Mesendoderm (in vitro differentiated cells): ENCODE data around the gene CPLX1.

Source experiments
- DNase-seq: peaks from one replicate; pipeline ENCODE4 v3.0.0; 2013
- H2AK5ac ChIP-seq: 2 replicates; pipeline ENCODE4 v1.6.1; 2013; ENCODE audit warnings: low read length, inconsistent platforms
- H2BK120ac ChIP-seq: 2 replicates; pipeline ENCODE4 v1.6.1; 2013; ENCODE audit warnings: low read depth, mild to moderate bottlenecking, low read length, moderate library complexity, mixed read lengths
- H2BK15ac ChIP-seq: replicated peaks from 2 replicates; pipeline ENCODE4 v1.6.1; 2013; ENCODE audit warnings: low read depth, mild to moderate bottlenecking, moderate library complexity
- H2BK5ac ChIP-seq: 2 replicates; pipeline ENCODE4 v1.6.1; 2013; ENCODE audit warnings: low read length, inconsistent platforms
- H3K18ac ChIP-seq: 2 replicates; pipeline ENCODE4 v1.6.1; 2013; ENCODE audit warnings: mild to moderate bottlenecking, low read length, mixed read lengths
- H3K23ac ChIP-seq: one replicate; pipeline ENCODE4 v1.6.1; 2013; ENCODE audit warnings: low read length
- H3K27ac ChIP-seq: 2 replicates; pipeline ENCODE4 v1.5.1; 2013; ENCODE audit warnings: low read depth, mild to moderate bottlenecking, inconsistent platforms, low read length, moderate library complexity
- H3K27me3 ChIP-seq: 2 replicates; pipeline ENCODE4 v1.6.1; 2013; ENCODE audit warnings: low read length, control low read depth, mild to moderate bottlenecking, inconsistent platforms; ENCODE audit not compliant: insufficient read depth, poor library complexity
- H3K36me3 ChIP-seq: 2 replicates; pipeline ENCODE4 v1.6.1; 2013; ENCODE audit warnings: low read length, inconsistent platforms; ENCODE audit not compliant: control insufficient read depth, insufficient read depth
- H3K4ac ChIP-seq: one replicate; pipeline ENCODE4 v1.6.1; 2013; ENCODE audit warnings: low read depth, mild to moderate bottlenecking, low read length, moderate library complexity
- H3K4me1 ChIP-seq: 2 replicates; pipeline ENCODE4 v1.6.1; 2013; ENCODE audit warnings: low read depth, low read length, inconsistent platforms; ENCODE audit not compliant: control insufficient read depth
- H3K4me2 ChIP-seq: 2 replicates; pipeline ENCODE4 v1.6.1; 2013; ENCODE audit warnings: low read length
- H3K4me3 ChIP-seq: 2 replicates; pipeline ENCODE4 v1.5.1; 2013; ENCODE audit warnings: mild to moderate bottlenecking, low read length
- H3K56ac ChIP-seq: one replicate; pipeline ENCODE4 v1.6.1; 2013; ENCODE audit warnings: low read length
- H3K79me1 ChIP-seq: 2 replicates; pipeline ENCODE4 v1.6.1; 2013; ENCODE audit warnings: low read length, inconsistent platforms
- H3K79me2 ChIP-seq: 2 replicates; pipeline ENCODE4 v1.6.1; 2013; ENCODE audit warnings: mild to moderate bottlenecking, low read length; ENCODE audit not compliant: control insufficient read depth, insufficient read depth
- H3K9ac ChIP-seq: 2 replicates; pipeline ENCODE4 v1.6.1; 2013; ENCODE audit warnings: low read length, inconsistent platforms
- H4K5ac ChIP-seq: one replicate; pipeline ENCODE4 v1.6.1; 2013; ENCODE audit warnings: low read length
- H4K8ac ChIP-seq: one replicate; pipeline ENCODE4 v1.6.1; 2013; ENCODE audit warnings: low read depth, mild to moderate bottlenecking, control low read depth, low read length, moderate library complexity
- WGBS: extraction: QIAGEN DNeasy Blood & Tissue Kit; methylation state at CpG from one replicate; pipeline ENCODE4 v1.1.7; 2013; ENCODE audit warnings: low lambda C conversion rate, missing lambda C conversion rate; ENCODE audit not compliant: insufficient coverage; ENCODE audit errors: extremely low coverage; 5-methylcytosine and 5-hydroxymethylcytosine counted together

The CPLX1 gene

GRCh38 chr4:858831-859451 lies 33.0 kb upstream of the CPLX1 start:
- Histone ChIP-seq H4K8ac (no peak overlapping the region), H2BK5ac (no peak overlapping the region), H3K4me3 (no peak overlapping the region), H3K56ac (no peak overlapping the region), H2BK15ac (no peak overlapping the region), H3K4me2 (no peak overlapping the region), H2AK5ac (no peak overlapping the region), H3K27me3 (no peaks in the 10 kb centered on the region), H3K4me1 (no peaks in the 10 kb centered on the region), H3K79me1 (no peaks in the 10 kb centered on the region), H3K23ac (no peak overlapping the region), H3K79me2 (no peaks in the 10 kb centered on the region), H3K4ac (no peak overlapping the region), H3K9ac (no peak overlapping the region), H3K18ac (no peak overlapping the region), H3K27ac (no peak overlapping the region), H4K5ac (no peak overlapping the region), H2BK120ac (no peak overlapping the region), H3K36me3 (peaks cover 8% of the 10 kb centered on the region)
- WGBS: no CpG with 5 or more reads among the region's 31 CpGs
- no peak for DNase-seq

DNA sequence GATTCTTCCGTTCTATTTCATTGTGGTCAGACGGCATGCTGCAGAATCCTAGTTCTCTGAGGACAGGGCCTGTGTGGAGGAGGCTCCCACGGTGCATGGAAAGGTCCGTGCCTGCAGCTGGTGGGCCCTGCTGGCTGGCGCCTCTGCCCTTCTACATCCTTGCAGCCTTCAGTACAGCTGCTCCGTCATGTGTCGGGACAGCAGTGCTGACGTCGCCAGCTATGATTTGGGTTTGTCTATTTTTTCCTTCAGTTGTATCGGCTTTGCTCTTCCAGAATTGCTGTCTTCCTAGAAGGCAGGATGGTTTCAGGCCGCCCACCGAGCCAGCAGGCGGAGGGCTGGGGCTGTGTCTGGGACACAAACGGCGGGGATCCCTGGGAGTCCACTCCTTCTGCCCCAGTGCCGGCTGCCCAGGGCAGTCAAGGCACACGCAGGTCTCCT lies 32.1 kb upstream of the CPLX1 start:
- no peak overlapping the region for H3K56ac ChIP-seq
- no peak overlapping the region for H2AK5ac ChIP-seq
- no peak overlapping the region for H3K18ac ChIP-seq
- H3K4me2 ChIP-seq: no peak overlapping the region
- H3K4ac ChIP-seq: no peak overlapping the region
- H2BK15ac ChIP-seq: no peak overlapping the region
- no peak overlapping the region for H3K4me3 ChIP-seq
- H3K27me3 ChIP-seq: no peaks in the 10 kb centered on the region
- no peak overlapping the region for H3K9ac ChIP-seq
- no peaks in the 10 kb centered on the region for H3K79me1 ChIP-seq
- H2BK120ac ChIP-seq: no peak overlapping the region
- H3K79me2 ChIP-seq: no peaks in the 10 kb centered on the region
- H4K8ac ChIP-seq: no peak overlapping the region
- no peaks in the 10 kb centered on the region for H3K4me1 ChIP-seq
- H3K27ac ChIP-seq: no peak overlapping the region
- H2BK5ac ChIP-seq: no peak overlapping the region
- no CpG with 5 or more reads among the region's 17 CpGs for WGBS
- H3K36me3 ChIP-seq: peaks cover 8% of the 10 kb centered on the region
- no peak overlapping the region for H3K23ac ChIP-seq
- H4K5ac ChIP-seq: no peak overlapping the region
- DNase-seq: no peak

DNA sequence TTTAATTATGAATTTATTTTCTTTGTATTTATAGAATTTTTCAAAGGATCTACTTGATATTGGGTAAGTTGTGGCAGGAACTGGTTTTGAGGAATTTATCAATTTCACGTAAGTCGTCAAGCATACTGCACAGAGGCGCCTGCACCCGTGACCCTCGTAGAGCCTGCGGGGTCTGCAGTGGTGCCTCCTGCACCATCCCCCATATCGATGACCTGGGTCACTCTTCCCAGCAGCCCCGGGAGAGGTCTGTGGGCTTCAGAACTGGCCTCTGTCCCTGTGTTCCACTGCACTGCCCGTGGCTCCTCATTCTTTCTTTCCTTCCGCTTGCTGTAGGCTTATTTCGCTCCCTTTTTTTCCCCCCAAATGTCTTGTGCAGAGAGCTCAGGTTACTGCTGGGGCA lies 31.5 kb upstream of the CPLX1 start:
- Histone ChIP-seq H3K18ac (no peak overlapping the region), H3K4me1 (no peaks in the 10 kb centered on the region), H3K23ac (no peak overlapping the region), H4K5ac (no peak overlapping the region), H3K79me1 (no peaks in the 10 kb centered on the region), H2BK5ac (no peak overlapping the region), H3K4me3 (no peak overlapping the region), H2BK15ac (no peak overlapping the region), H3K4ac (no peak overlapping the region), H3K9ac (no peak overlapping the region), H2BK120ac (no peak overlapping the region), H2AK5ac (no peak overlapping the region), H3K56ac (no peak overlapping the region), H3K27ac (no peak overlapping the region), H3K79me2 (no peaks in the 10 kb centered on the region), H3K36me3 (peaks cover 6% of the 10 kb centered on the region), H3K27me3 (no peaks in the 10 kb centered on the region), H3K4me2 (no peak overlapping the region), H4K8ac (no peak overlapping the region)
- no CpG with 5 or more reads among the region's 11 CpGs for WGBS
- no peak for DNase-seq

- Histone ChIP-seq H3K23ac (no peak overlapping the region), H2AK5ac (no peak overlapping the region), H3K79me1 (no peaks in the 10 kb centered on the region), H2BK15ac (no peak overlapping the region), H3K27me3 (no peaks in the 10 kb centered on the region), H3K9ac (no peak overlapping the region), H3K36me3 (peaks cover 6% of the 10 kb centered on the region), H4K8ac (no peak overlapping the region), H3K4me1 (no peaks in the 10 kb centered on the region), H3K4me3 (no peak overlapping the region), H2BK5ac (no peak overlapping the region), H3K56ac (no peak overlapping the region), H2BK120ac (no peak overlapping the region), H3K27ac (no peak overlapping the region), H4K5ac (no peak overlapping the region), H3K4me2 (no peak overlapping the region), H3K18ac (no peak overlapping the region), H3K79me2 (no peaks in the 10 kb centered on the region), H3K4ac (no peak overlapping the region)
- DNase-seq: no peak
- no CpG with 5 or more reads among the region's 3 CpGs for WGBS
Measured at GRCh38 chr4:856225-856901, 30.4 kb upstream of the CPLX1 start.

DNA sequence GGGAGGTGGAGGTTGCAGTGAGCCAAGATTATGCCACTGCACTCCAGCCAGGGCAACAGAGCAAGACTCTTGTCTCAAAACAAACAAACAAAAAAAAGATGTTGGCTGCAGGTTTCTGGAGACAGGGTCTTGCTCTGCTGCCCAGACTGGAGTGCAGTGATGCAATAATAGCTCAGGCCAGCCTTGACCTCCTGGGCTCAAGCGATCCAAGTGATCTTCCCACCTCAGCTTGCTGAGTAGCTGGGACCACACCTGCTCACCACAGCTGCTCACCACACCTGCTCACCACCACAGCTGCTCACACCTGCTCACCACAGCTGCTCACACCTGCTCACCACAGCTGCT lies 29.9 kb upstream of the CPLX1 start:
- DNase-seq: no peak
- H3K27me3 ChIP-seq: no peaks in the 10 kb centered on the region
- H3K23ac ChIP-seq: no peak overlapping the region
- H3K27ac ChIP-seq: no peak overlapping the region
- H2BK15ac ChIP-seq: no peak overlapping the region
- no CpG with 5 or more reads among the region's 1 CpG for WGBS
- no peak overlapping the region for H2AK5ac ChIP-seq
- H2BK5ac ChIP-seq: no peak overlapping the region
- H3K4ac ChIP-seq: no peak overlapping the region
- no peak overlapping the region for H3K4me2 ChIP-seq
- no peaks in the 10 kb centered on the region for H3K79me1 ChIP-seq
- no peak overlapping the region for H4K5ac ChIP-seq
- H3K56ac ChIP-seq: no peak overlapping the region
- no peaks in the 10 kb centered on the region for H3K79me2 ChIP-seq
- H3K4me1 ChIP-seq: no peaks in the 10 kb centered on the region
- no peak overlapping the region for H2BK120ac ChIP-seq
- H3K4me3 ChIP-seq: no peak overlapping the region
- H3K9ac ChIP-seq: no peak overlapping the region
- H3K36me3 ChIP-seq: peaks cover 6% of the 10 kb centered on the region
- no peak overlapping the region for H3K18ac ChIP-seq
- no peak overlapping the region for H4K8ac ChIP-seq

- Histone ChIP-seq H4K5ac (no peak overlapping the region), H3K4ac (no peak overlapping the region), H3K18ac (no peak overlapping the region), H2BK120ac (no peak overlapping the region), H3K27ac (no peak overlapping the region), H3K4me2 (no peak overlapping the region), H3K9ac (no peak overlapping the region), H2AK5ac (no peak overlapping the region), H3K4me3 (no peak overlapping the region), H2BK15ac (no peak overlapping the region), H3K27me3 (no peaks in the 10 kb centered on the region), H3K36me3 (peaks cover 6% of the 10 kb centered on the region), H3K4me1 (no peaks in the 10 kb centered on the region), H3K79me1 (no peaks in the 10 kb centered on the region), H2BK5ac (no peak overlapping the region), H3K79me2 (no peaks in the 10 kb centered on the region), H4K8ac (no peak overlapping the region), H3K56ac (no peak overlapping the region), H3K23ac (no peak overlapping the region)
- WGBS: no CpG with 5 or more reads among the region's 11 CpGs
- DNase-seq: no peak
Measured at GRCh38 chr4:854356-854755, 28.4 kb upstream of the CPLX1 start.
